ENCODE results near the gene MAP3K9. TPM values are rescaled to one million over a fixed set of nuclear protein-coding genes. Genes with fewer than 3 reads are reported as not detected.
"Not testable (repeated sequence)": the region's sequence is repeated elsewhere in the genome, so short reads cannot be mapped to it uniquely, and the experiment has no call there.

The MAP3K9 gene
- polyA plus RNA-seq, 3 donors = 3.7 to 3.9 (median 3.9) TPM

- DNase-seq (ENCODE audit: low read depth in 3 of 3, low spot score in 2 of 3) = no peak
Measured at GRCh38 chr14:70726651-70727375, 82.5 kb downstream of the MAP3K9 start.

GRCh38 chr14:70724944-70725343 is 84.4 kb downstream of the MAP3K9 start:
- DNase-seq (ENCODE audit: low read depth in 3 of 3, low spot score in 2 of 3) = no peak

- no peak for DNase-seq (ENCODE audit: low read depth in 3 of 3, low spot score in 2 of 3)
Measured at GRCh38 chr14:70724110-70724509, 85.2 kb downstream of the MAP3K9 start.

- DNase-seq (ENCODE audit: low read depth in 3 of 3, low spot score in 2 of 3) = no peak
Measured at GRCh38 chr14:70723276-70723675, 86.0 kb downstream of the MAP3K9 start.

DNA sequence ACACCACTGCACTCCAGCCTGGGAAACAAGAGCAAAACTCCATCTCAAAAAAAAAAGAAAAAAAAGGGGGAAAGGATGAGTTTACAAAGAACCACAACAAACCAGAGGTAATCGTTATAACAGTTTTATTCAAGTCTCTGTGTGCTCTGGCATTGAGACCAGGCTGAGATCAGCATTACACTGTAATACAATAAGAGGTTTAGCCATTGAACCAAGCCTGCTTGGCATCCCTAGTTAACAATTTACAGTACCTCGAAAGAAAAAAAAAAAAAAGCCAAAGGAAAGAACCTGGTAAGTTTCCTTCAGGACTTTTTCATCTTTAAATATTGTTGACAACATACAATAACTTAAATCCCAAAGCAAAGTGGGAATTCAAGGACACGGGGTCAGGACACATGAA is 86.9 kb downstream of the MAP3K9 start:
- no peak for DNase-seq (ENCODE audit: low read depth in 3 of 3, low spot score in 2 of 3)

DNA sequence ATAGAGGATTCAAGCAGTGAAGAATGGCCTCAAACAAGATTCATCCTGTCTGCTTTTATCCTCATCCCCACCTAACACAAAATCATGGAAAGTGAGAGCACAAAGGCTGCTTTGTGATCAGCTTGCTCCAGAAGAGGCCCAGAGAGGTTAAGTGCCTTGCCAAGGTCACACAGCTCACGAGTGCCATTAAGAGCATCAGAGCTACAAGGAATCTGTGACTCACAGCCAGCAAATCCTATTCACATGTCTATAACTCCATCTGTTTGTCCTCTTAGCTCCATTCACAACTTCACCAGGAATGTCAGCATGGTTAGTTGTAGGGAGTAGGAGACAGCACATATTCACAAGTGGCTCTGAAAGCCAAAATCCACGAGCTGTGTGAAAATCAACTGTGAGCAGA is 87.8 kb downstream of the MAP3K9 start:
- DNase-seq (ENCODE audit: low read depth in 3 of 3, low spot score in 2 of 3) = no peak

- no peak for DNase-seq (ENCODE audit: low read depth in 3 of 3, low spot score in 2 of 3)
Measured at GRCh38 chr14:70718383-70719118, 90.8 kb downstream of the MAP3K9 start.

- no peak for DNase-seq (ENCODE audit: low read depth in 3 of 3, low spot score in 2 of 3)
Measured at GRCh38 chr14:70716958-70717357, 92.4 kb downstream of the MAP3K9 start.

GRCh38 chr14:70716483-70716882 is 92.8 kb downstream of the MAP3K9 start:
- no peak for DNase-seq (ENCODE audit: low read depth in 3 of 3, low spot score in 2 of 3)

DNA sequence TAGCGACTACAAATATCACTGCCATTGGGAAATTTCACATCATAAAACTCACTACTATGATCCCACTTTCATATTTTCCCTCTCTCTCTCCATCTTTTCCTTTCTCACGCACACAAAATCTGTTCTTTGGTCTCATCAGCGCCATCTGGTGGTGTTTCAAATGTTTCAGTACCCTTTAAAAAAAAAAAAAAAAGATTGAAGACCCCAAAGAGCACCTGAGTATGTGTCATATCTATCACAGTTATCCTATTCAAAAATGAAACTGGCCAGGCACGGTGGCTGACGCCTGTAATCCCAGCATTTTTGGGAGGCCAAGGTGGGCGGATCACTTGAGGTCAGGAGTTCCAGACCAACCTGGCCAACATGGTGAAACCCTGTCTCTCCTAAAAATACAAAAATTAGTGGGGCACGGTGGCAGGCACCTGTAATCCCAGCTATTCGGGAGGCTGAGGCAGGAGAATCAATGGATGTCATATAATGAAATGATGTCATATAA is 95.2 kb downstream of the MAP3K9 start:
- peak in 2 of 3 donors; percentile 47 to 56 for DNase-seq (ENCODE audit: low read depth in 3 of 3, low spot score in 2 of 3)

GRCh38 chr14:70713511-70713916 is 95.8 kb downstream of the MAP3K9 start:
- no peak for DNase-seq (ENCODE audit: low read depth in 3 of 3, low spot score in 2 of 3)

GRCh38 chr14:70713096-70713495 is 96.2 kb downstream of the MAP3K9 start:
- DNase-seq (ENCODE audit: low read depth in 3 of 3, low spot score in 2 of 3) = no peak

DNA sequence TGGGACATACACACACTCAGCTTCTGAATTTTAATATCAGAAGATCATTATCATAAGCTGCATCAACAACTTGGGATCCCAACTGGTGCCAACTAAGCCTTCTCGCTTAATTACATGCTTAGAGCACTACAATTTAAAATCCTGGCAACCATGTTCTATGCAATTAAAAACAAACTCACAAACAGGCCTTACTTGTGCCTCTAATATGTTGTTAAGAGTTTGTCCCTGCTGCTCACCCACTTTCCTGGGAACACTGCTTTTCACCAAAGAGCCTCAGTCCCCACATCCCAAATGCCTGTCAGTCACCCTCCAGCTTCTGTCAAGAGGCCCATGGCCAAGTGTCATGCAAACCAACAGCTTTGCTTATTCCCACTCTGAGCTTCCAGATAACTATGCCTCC is 97.9 kb downstream of the MAP3K9 start:
- no peak for DNase-seq (ENCODE audit: low read depth in 3 of 3, low spot score in 2 of 3)

DNA sequence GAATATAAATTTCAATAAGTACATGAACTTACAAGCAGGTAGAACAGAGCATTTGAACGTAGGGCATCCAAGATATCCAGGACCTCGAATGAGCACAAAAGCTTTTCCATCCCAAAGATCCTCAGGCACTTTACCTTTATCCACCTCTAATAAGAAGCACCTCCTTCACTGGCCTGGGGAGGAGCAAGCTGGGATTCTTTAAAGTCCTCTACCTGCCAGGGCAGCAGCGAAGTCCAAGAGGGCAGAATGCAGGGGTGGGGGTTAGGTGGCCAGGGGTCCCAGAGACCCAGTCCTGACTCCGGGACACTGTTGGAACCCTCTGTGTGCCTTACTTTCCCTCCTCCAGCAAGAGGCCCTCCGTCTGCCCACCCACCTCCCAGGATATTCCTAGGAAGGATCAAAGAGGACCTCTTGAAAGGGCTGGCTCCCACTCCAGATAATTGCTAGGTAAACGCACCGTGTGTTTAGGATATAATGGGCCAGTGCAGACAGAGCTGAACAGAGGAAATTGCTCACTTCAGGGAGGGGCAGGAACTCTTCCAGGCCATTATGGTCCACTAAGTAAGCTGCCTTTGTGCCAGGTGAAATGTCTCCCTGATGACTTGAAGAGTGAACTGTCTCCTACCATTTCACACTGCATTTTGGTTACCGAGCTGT is 99.5 kb downstream of the MAP3K9 start:
- DNase-seq (ENCODE audit: low read depth in 3 of 3, low spot score in 2 of 3) = no peak

GRCh38 chr14:70708717-70709570 is 100.4 kb downstream of the MAP3K9 start:
- DNase-seq (ENCODE audit: low read depth in 3 of 3, low spot score in 2 of 3) = no peak

DNA sequence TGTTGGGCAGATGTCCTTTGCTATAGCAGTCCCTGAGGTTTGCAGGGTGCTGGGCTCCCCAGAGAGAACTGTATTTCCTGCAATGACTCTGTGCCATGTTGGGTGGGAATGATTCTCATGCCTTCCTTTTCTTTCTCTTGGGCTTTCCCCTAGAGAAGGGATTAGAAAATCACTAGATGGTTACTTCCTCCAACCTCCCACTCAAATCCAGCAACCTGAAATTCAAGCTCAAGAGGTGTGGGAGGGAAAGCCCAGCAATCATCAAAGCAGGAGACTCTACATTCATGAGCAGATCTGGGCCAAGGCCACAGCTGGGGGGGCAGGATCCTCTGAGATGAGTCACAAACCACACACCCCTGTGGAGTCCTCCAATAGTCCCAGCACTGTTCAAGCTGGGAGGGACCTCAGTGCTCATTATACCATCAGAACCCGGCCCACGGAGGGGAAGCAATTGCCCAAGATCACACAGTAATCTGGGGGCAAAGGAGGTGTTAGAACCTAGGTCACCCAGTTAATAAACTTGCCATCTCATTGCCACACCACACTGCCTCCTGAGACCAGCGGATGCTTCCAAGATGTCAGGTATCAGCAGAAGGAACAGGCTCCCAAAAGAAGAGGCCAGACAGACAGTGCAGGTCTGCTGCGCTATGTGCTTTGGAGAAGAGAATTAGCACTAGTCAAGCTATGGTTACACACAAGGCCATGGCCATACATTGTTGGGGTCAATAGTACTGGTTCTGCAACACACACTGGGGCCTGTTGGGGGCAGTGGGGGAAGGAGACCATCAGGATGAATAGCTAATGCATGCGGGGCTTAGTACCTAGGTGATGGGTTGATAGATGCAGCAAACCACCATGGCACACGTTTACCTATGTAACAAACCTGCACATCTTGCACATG is 101.9 kb downstream of the MAP3K9 start:
- no peak for DNase-seq (ENCODE audit: low read depth in 3 of 3, low spot score in 2 of 3)

- no peak for DNase-seq (ENCODE audit: low read depth in 3 of 3, low spot score in 2 of 3)
Measured at GRCh38 chr14:70706177-70706576, 103.1 kb downstream of the MAP3K9 start.

GRCh38 chr14:70704960-70705359 is 104.4 kb downstream of the MAP3K9 start:
- DNase-seq (ENCODE audit: low read depth in 3 of 3, low spot score in 2 of 3) = no peak

DNA sequence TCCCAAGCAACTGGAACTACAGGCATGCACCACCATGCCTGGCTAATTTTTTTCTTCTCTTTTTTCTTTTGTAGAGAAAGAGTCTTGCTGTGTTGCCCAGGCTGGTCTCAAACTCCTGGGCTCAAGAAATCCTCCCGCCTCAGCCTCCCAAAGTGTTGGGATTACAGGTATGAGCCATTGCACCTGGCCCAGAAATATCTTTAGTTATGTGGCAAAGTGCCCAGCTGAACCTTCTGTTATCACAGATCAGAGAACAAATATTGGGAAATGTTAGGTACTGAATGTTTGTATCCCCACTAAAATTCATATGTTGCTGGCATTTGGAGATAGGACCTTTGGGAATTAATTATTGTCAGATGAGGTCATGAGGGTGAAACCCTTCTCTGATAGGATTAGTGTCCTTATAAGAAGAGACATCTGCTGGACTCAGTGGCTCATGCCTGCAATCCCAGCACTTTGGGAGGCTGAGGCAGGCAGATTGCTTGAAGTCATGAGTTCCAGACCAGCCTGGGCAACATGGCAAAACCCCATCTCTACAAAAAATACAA is 105.6 kb downstream of the MAP3K9 start:
- DNase-seq (ENCODE audit: low read depth in 3 of 3, low spot score in 2 of 3) = not testable (repeated sequence)
